ENCODE measurements around the gene ARHGEF16. TPM values are rescaled to one million over a fixed set of nuclear protein-coding genes. Genes with fewer than 3 reads are reported as not detected.

Gene ARHGEF16
- total RNA-seq, 1 experiment from 2014 or later, result 11.2 TPM

DNA sequence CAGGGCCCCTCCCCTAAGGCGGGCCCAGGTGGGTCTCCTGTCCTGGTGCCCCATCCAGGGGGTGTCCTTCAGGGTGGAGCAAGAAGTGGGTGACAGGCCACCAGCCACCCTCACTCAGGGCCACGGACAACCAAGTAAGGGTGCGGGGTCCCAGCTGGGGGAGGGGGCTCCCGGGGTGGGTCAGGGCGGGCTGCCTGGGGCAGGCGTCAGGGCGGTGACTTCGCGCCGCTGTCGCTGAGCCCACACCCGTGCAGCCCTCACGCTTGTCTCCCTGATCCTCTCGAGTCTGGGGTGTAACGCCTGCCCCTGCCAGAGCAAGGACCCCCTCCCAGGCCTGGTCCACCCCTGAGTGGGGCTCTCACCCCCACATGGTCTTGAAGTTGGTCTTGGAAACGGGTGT is 22.2 kb downstream of the ARHGEF16 start:
- Histone ChIP-seq H3K27ac (ENCODE audit: low read depth, low read length, poor library complexity, severe bottlenecking) (no peak overlapping the region), H3K4me3 (ENCODE audit: low read depth, low read length, poor library complexity, severe bottlenecking) (no peak overlapping the region), H3K27me3 (replicated peaks; ENCODE audit: insufficient read depth, low read depth, low read length, poor library complexity) (no peaks in the 10 kb centered on the region), H3K4me1 (ENCODE audit: insufficient read depth, low read length, poor library complexity, severe bottlenecking) (peaks cover 26% of the 10 kb centered on the region), H3K36me3 (ENCODE audit: insufficient read depth, low read length, poor library complexity, severe bottlenecking) (no peaks in the 10 kb centered on the region), H3K9me3 (ENCODE audit: low read depth, low read length, poor library complexity, severe bottlenecking) (no peaks in the 10 kb centered on the region)
- no peak for DNase-seq (ENCODE audit: low spot score)
- intact Hi-C loops (cut with micrococcal nuclease; ENCODE audit: unreplicated experiment), result no loop called here
- ChIA-PET POLR2A (ENCODE audit: low non-redundant PET) (no interaction called here), CTCF (no interaction called here)
- BruUV-seq (replicated peaks), result no TSS peak
- TF ChIP-seq, protein P1, sequence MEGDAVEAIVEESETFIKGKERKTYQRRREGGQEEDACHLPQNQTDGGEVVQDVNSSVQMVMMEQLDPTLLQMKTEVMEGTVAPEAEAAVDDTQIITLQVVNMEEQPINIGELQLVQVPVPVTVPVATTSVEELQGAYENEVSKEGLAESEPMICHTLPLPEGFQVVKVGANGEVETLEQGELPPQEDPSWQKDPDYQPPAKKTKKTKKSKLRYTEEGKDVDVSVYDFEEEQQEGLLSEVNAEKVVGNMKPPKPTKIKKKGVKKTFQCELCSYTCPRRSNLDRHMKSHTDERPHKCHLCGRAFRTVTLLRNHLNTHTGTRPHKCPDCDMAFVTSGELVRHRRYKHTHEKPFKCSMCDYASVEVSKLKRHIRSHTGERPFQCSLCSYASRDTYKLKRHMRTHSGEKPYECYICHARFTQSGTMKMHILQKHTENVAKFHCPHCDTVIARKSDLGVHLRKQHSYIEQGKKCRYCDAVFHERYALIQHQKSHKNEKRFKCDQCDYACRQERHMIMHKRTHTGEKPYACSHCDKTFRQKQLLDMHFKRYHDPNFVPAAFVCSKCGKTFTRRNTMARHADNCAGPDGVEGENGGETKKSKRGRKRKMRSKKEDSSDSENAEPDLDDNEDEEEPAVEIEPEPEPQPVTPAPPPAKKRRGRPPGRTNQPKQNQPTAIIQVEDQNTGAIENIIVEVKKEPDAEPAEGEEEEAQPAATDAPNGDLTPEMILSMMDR (conservative IDR thresholded peaks at IDR 0.05; ENCODE audit: low read depth, low read length), result no peak
- TF ChIP-seq EZH2 (IDR thresholded peaks at IDR 0.05; ENCODE audit: borderline replicate concordance, low read depth, low read length, poor library complexity, severe bottlenecking), result no peak

- H3K27ac ChIP-seq (ENCODE audit: low read depth, low read length, poor library complexity, severe bottlenecking), result no peak overlapping the region
- peaks cover 18% of the 10 kb centered on the region for H3K4me1 ChIP-seq (ENCODE audit: insufficient read depth, low read length, poor library complexity, severe bottlenecking)
- BruUV-seq (replicated peaks), result no TSS peak
- no peaks in the 10 kb centered on the region for H3K36me3 ChIP-seq (ENCODE audit: insufficient read depth, low read length, poor library complexity, severe bottlenecking)
- H3K9me3 ChIP-seq (ENCODE audit: low read depth, low read length, poor library complexity, severe bottlenecking), result no peaks in the 10 kb centered on the region
- no peak for TF ChIP-seq EZH2 (IDR thresholded peaks at IDR 0.05; ENCODE audit: borderline replicate concordance, low read depth, low read length, poor library complexity, severe bottlenecking)
- TF ChIP-seq, protein P1 (conservative IDR thresholded peaks at IDR 0.05; ENCODE audit: low read depth, low read length), result no peak
- no peak overlapping the region for H3K4me3 ChIP-seq (ENCODE audit: low read depth, low read length, poor library complexity, severe bottlenecking)
- intact Hi-C loops (cut with micrococcal nuclease; ENCODE audit: unreplicated experiment), result no loop called here
- peak; percentile 42 for DNase-seq (ENCODE audit: low spot score)
- no peaks in the 10 kb centered on the region for H3K27me3 ChIP-seq (replicated peaks; ENCODE audit: insufficient read depth, low read depth, low read length, poor library complexity)
- CTCF ChIA-PET, result interaction anchor here (0.7 kb wide), 1 partner anchor 14 kb away, joined by 3 read pairs; no protein-coding TSS in a partner anchor
- POLR2A ChIA-PET (ENCODE audit: low non-redundant PET), result no interaction called here
Observed at GRCh38 chr1:3477241-3477995, 23.0 kb downstream of the ARHGEF16 start.

DNA sequence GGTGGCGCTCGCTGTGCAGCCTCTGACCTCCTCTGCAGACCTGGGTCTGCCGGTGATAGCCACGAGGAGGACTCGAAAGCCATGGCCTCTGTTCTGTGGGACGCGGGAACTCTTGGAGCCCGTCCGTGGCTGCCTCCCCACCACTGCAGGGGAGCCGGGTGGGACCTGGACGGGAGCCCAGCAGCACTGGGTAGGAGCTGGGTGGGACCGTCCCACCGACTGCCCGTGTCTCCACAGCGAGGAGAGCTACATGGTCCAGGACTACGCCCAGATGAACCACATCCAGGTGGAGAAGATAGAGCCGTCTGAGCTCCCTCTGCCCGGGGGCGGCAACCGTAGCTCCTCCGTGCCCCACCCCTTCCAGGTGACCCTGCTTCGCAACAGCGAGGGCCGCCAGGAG is 23.7 kb downstream of the ARHGEF16 start:
- no peaks in the 10 kb centered on the region for H3K9me3 ChIP-seq (ENCODE audit: low read depth, low read length, poor library complexity, severe bottlenecking)
- ChIA-PET POLR2A (ENCODE audit: low non-redundant PET) (no interaction called here), CTCF (interaction anchor here (0.7 to 1.5 kb wide), 2 partner anchors 13 to 25 kb away, joined by 3 to 4 read pairs; no protein-coding TSS in a partner anchor)
- H3K4me1 ChIP-seq (ENCODE audit: insufficient read depth, low read length, poor library complexity, severe bottlenecking), result peaks cover 12% of the 10 kb centered on the region
- no peak for DNase-seq (ENCODE audit: low spot score)
- no TSS peak for BruUV-seq (replicated peaks)
- no peak overlapping the region for H3K4me3 ChIP-seq (ENCODE audit: low read depth, low read length, poor library complexity, severe bottlenecking)
- H3K27me3 ChIP-seq (replicated peaks; ENCODE audit: insufficient read depth, low read depth, low read length, poor library complexity), result no peaks in the 10 kb centered on the region
- TF ChIP-seq EZH2 (IDR thresholded peaks at IDR 0.05; ENCODE audit: borderline replicate concordance, low read depth, low read length, poor library complexity, severe bottlenecking), result no peak
- no peaks in the 10 kb centered on the region for H3K36me3 ChIP-seq (ENCODE audit: insufficient read depth, low read length, poor library complexity, severe bottlenecking)
- intact Hi-C loops (cut with micrococcal nuclease; ENCODE audit: unreplicated experiment), result no loop called here
- H3K27ac ChIP-seq (ENCODE audit: low read depth, low read length, poor library complexity, severe bottlenecking), result no peak overlapping the region
